NOMO-1 (cell line): ENCODE data around the gene SLC38A5.
"Not testable (repeated sequence)": the region's sequence is repeated elsewhere in the genome, so short reads cannot be mapped to it uniquely, and the experiment has no call there.

ENCODE experiments used
- DNase-seq, 2 experiments: peaks; one replicate each; lab custom pipeline; 2025; ENCODE audit not compliant: unreplicated experiment in 2 of 2; lab: John Stamatoyannopoulos, UW

The SLC38A5 gene

GRCh38 chrX:48470833-48471118, 716 bp upstream of the SLC38A5 start:
- DNase-seq, result no peak

DNA sequence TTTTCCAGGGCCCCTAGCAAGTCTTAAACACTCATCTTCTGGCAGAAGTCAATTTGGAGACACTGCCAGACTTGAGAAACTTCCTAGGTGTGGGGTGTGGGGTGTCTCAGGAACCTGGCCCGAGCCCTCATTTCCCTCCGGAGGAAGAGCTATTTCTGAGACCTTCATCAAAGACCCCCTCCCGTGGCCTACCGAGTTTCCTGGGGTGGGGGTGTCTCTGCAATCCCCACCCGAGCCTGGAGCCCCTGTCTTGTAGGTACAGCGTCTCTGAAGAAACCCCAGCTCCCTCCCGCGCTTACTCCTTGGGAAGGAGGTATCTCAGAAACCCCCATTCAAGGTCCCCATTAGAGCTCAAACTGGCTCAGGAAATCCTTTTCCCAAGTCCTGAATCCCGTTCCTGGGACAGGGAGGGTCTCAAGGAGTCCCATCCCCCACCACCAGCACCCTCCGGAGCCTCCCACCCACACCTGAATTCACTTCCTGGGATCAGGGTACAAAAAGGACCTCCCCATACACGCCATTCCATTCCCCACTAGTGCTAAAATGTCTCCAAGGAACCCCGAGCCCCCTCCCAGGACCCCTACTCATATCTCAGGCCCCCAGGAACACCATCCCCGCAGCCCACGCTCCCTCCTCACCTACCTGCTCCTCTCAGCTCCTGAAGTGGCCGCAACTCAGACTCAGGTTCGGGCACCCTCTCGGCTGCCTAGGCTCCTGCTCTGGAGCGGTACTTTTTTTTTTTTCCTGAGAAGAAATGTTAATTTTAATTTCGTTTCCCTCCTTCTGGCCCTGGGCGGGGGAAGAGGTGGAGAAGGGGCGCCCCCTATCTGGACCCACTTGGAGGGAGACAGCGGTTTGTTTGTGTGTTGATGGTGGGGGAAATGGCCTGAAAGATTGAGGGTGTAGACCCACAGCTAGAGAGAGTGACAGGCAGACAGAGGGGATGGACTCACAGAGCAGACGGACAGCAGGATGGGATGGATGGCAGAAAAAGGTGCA, 1.1 kb downstream of the SLC38A5 start:
- peak; percentile 24 to 39 for DNase-seq

GRCh38 chrX:48468247-48468671, 1.8 kb downstream of the SLC38A5 start:
- no peak for DNase-seq

DNA sequence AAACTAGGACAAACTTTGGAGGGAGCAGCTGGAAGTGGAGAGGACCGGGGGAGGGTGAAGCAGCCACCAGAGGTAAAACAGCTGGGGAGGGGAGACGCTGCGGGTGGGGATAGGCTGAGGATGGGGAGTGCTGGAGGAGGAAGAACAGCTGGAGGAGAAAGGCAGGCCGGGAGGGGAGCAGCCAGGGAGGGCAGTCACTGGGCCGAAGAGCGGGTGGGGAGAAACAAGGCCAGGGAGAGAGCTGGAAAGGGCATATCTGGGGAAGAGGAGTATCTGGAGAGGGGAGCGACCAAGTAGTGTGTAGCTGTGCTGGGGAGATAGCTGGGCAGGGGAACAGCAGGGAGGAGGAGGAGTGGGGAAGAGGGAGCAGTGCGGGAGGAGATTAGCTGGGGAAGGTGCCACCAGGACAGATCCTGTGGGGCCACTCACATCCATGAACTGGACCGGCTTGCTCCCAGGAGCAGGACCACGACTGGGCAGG, 2.7 kb downstream of the SLC38A5 start:
- no peak for DNase-seq

DNA sequence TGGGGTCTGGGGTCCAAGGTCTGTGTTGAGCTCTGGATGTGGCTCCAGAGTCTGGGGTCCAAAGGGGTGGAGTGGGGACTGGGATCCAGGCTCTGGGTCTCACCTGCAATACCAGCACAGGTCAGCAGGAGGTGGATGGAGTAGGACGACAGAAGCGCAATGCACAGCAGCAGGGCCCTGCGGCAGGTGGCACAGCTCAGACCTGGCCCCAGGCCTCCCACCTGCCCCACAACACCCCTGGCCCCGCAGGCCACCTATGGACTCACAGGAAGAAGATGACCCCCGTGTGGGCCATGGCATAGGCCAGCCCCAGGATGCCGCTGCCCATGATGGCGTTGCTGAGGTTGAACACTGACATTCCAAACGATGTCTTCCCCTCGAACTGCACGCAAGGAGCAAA, 3.4 kb downstream of the SLC38A5 start:
- no peak for DNase-seq

GRCh38 chrX:48465336-48465933, 4.6 kb downstream of the SLC38A5 start:
- no peak for DNase-seq

DNA sequence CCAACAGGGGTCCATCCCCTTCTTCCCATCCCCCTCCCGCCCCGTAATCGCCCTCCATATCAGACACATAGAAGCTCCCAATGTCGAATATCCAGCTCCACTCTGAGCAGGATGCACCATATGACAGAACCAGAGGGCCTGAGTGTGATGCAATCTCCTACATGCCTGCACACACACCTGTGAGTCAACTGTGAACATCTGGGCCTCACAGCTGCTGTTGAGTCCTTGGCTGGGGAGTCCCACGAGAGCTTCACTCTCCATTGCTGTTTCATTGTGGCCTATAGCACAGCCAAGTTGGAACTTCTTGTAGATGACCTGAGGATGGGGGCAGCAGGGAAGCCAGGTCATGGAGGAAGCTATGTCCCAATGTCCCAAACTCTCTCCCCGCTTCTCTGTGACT, 8.2 kb downstream of the SLC38A5 start:
- DNase-seq, result no peak

DNA sequence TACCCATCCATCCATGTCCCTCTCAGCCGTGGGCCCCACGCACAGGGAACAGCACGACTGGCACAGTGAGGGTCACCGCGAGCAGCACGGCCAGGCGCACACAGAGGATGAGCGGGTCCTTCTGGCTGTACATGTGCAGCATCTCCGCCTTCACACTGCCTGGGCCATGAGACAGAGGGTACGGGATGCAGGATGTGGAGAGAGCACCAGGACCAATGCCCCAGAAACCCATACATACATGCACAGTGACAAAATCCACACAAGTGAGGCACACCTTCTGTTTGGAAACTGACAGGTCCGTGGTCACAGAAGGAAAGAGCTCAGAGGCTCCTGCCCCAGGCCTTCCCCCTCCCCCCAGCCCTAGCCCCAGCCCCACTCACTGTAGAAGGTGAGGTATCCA, 9.5 kb downstream of the SLC38A5 start:
- no peak for DNase-seq

DNA sequence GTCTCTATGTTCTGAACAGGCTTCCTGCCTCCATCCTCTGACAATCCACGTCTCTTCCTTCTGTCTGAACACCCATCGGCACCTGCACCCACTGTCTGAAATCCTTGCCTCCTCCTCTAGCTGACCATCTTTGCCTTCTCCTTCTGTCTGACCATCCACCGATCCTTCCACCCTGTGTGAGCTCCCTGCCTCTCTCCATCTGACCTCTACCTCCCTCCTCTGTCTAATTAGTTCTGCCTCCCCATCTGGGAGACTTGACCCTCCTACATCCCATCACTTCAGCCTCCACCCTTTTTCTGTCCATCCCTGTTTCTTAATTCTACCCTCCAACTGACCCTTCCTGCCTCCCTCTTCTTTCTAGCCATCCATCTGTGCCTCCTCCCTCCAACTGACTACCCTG, 10.0 kb downstream of the SLC38A5 start:
- no peak for DNase-seq

DNA sequence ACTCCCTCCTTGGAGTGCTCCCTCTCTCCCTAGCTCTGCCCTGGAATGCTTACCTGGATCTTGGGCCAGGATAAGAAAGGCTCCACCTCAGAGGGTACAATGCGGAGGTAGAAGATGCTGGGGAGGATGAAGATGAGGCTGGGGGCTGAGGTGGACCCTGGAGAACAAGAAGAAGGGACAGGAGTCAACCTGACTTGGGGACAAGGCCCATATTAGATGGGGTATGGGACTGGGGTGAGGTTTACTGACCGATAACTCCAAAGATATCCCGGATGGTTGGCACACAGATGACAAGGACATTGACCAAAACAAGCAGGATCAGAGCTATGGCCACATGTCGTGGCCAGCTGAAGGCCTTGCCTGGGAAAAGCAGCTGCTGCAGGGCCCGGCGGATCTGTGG, 10.6 kb downstream of the SLC38A5 start:
- no peak for DNase-seq

DNA sequence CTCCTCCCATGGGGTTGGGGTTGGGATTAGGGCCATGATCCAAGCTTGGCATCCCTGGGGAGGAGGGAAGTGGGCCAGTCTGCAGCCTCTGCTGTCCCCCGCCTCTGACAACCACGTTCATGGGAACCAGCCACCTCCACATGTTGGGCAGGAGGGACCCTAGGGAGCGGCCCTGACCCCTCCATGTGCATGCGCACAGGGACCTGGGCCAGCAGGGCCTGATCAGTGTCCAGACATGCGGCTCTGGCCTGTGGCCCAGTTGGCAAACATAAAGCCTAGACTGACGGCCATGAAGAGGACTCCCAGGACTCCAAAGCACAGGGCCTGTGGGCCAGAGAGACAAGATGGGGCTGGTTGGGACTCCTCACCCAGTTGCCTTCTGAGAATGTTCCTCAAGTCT, 11.3 kb downstream of the SLC38A5 start:
- no peak for DNase-seq

GRCh38 chrX:48456628-48457331, 13.3 kb downstream of the SLC38A5 start:
- DNase-seq, result no peak

GRCh38 chrX:48451708-48452107, 18.4 kb downstream of the SLC38A5 start:
- DNase-seq, result no peak

DNA sequence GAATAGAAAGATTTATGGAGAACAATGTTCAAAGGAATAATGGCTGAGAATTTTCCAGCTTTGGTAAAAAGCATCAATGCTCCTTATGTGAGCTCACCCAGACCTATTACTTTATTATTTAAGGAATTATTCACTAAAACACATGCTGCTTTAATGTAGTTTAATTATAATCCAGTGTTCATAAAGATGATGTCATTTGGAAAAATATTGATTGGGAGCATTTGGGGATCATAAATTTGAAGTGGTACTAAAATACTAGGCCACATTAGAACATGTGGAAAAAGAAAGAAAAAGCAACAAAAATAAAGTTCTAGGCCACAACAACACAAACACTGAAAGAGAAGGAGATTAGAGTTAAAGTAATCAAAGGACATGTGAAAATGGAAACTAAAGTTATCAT, 20.0 kb downstream of the SLC38A5 start:
- DNase-seq, result no peak

GRCh38 chrX:48447201-48447600, 22.9 kb downstream of the SLC38A5 start:
- not testable (repeated sequence) for DNase-seq

DNA sequence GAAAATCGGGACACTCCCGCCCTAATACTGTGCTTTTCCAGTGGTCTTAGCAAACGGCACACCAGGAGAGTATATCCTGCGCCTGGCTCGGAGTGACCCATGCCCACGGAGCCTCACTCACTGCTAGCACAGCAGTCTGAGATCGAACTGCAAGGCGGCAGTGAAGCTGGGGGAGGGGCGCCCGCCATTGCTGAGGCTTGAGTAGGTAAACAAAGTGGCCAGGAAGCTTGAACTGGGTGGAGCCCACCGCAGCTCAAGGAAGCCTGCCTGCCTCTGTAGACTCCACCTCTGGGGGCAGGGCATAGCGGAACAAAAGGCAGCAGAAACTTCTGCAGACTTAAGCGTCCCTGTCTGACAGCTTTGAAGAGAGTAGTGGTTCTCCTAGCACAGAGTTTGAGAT, 36.3 kb downstream of the SLC38A5 start:
- DNase-seq, result not testable (repeated sequence)

GRCh38 chrX:48430166-48430565, 39.9 kb downstream of the SLC38A5 start:
- DNase-seq, result not testable (repeated sequence)

- DNase-seq, result not testable (repeated sequence)
Measured at GRCh38 chrX:48429606-48430005, 40.5 kb downstream of the SLC38A5 start.

GRCh38 chrX:48427027-48427716, 42.9 kb downstream of the SLC38A5 start:
- not testable (repeated sequence) for DNase-seq

DNA sequence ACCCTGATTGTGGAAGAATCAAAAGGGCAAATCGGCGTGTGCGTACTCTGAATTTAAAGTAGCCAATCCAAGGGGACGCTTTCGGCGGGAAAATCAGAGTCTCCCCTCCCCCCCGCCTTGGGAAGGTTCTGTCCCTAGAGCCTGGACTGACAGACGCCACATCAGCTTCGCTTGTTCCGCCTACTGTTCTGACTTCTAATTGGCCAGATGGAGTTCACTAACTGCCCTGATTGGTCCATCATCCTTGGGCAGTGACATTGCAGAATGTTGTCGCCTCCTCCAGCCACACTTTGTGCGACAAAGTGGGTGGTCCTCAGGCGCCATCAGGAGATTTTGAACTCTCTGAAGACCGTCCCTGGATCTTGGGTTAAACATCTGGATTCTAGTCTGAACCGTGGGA, 58.2 kb downstream of the SLC38A5 start, which contains the start of gene SSX4B:
TSS of gene SSX4B (minus strand) at position 101 of the 400 bp plus-strand sequence. CDS start 588 bp downstream, outside the sequence.
- DNase-seq, result not testable (repeated sequence)
